RPMI8226 (cell line): ENCODE results near the gene MANSC1.
"Not testable (repeated sequence)": the region's sequence is repeated elsewhere in the genome, so short reads cannot be mapped to it uniquely, and the experiment has no call there.

Experiments
- DNase-seq: peaks from one replicate; pipeline ENCODE4 v3.0.0-alpha.2; 2015

MANSC1 gene

DNA sequence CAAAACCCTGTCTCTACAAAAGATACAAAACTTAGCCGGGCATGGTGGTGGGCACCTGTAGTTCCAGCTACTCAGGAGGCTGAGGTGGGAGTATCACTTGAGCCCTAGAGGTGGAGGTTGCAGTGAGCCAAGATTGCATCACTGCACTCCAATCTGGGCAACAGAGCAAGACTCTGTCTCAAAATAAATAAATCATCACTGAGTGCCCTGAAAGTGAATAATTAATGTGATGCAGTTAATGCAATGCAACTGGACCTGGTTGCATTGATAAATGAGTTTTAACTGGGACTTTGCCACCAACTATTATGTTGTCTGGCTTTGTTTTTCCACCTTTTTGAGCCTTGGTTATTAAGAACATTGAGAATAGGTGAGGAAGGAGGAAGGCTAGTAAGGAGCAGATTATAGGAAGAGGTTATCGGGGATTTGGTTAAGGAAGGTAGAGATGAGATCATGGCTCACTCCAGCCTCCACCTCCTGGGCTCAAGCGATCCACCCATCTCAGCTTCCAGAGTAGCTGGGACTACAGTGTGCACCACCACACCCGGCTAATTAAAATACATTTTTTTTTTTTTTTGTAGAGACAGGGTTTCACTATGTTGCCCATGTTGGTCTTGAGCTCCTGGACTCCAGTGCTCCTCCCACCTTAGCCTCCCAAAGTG, 14.9 kb upstream of the MANSC1 start:
- DNase-seq = no peak

DNA sequence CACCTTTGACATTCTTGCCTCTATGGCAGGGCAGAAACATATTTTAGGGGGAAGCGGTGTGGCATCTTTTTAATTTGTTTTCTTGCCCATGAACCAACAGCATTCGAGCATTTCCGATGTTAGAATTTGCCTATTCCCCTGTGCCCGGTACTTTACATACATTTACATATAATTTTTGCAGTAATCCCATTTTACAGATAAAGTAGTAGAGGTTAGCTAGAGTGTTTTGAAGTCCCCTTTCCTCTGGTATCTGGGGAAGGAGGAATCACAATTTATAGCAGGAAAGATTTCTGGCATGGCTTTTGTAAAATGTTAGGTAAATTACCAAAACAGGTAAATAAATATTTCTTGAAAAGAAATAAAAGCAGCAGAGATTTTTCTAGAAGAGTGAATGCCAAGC, 8.5 kb upstream of the MANSC1 start:
- no peak for DNase-seq

DNA sequence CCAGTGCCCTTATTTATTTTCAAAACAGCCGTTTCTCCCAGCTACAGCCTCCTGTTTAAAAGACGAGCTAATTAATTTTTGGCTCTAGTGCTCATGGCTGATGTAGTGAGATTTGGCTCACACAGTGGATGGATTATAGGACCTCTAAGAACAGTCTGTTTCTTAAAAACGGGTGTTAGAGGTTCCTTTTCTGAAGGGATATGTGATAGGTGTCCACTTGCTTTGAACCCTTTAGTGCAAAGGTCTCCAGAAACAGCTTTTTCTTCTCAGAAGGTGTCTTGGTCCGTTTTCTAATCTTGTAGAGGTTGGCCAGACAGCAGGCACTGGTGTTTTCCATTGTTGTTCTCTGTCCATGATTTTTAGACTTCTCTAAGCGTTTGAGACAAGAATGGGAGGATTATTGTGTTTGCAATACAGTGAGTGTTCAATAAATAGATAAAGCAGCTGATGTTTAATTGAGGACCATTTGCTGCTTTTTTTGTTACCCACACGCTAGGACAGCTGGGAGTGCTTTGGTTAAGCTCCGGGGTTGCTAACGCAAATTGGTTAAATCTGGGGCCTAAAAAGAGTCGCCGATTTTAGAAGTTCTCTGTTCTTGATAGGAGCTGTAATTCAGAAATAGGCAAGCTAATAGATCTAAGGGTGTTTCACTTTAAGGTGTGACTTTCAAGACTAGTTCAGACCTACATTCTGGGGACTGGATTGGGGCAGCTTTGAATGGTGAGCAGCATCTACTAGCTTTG, 7.8 kb upstream of the MANSC1 start:
- peak; percentile 29 for DNase-seq

- peak; percentile 100 for DNase-seq
Observed at GRCh38 chr12:12356896-12357718, 7.1 kb upstream of the MANSC1 start, which contains the start of gene BORCS5. TSS of gene BORCS5 (plus strand) at chr12:12357078. CDS start at chr12:12357452, 374 bp downstream.

DNA sequence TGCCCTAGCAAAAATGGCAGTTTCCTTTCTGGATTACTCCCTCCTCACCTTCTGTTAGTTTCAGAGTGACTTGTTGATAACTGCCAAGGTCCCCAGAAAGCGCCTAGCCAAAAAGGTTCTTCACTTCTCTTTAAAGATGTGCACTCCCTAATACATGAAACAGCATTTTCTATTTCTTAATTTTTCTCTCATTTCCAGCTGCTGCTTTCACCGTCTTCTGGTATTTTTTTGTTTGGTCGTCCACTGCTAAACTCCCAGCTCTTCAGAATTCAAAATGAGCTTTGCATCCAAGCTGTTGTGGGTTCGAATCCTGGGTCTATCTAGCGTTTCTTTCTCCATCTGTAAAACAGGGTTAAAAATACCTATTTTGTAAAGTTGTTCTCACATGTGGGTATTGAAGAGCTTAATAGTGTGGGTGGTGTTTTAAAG, 6.4 kb upstream of the MANSC1 start:
- DNase-seq = no peak

DNA sequence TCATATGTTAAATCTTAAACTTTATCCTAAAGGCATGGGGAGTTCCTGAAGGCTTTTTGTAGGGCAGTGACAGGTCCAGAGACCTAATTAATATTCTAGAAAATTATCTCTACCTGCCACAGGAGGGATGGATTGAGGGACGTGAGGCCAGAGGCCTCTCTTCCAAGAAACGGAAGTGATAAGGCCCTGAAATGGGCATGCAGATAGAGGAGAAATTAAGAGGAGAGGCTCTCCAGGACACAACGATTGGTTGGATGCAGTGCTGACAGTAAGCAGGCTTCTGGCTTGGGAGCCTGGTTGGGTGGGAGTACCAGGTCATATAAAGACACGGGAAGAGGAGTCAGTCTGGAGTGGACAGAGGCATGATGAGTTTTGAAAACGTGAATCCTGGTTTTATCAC, 3.8 kb upstream of the MANSC1 start:
- DNase-seq = no peak

- no peak for DNase-seq
Observed at GRCh38 chr12:12353276-12353675, 3.2 kb upstream of the MANSC1 start.

GRCh38 chr12:12351468-12352185, 1.6 kb upstream of the MANSC1 start:
- not testable (repeated sequence) for DNase-seq

GRCh38 chr12:12350868-12351463, 924 bp upstream of the MANSC1 start:
- DNase-seq = no peak

DNA sequence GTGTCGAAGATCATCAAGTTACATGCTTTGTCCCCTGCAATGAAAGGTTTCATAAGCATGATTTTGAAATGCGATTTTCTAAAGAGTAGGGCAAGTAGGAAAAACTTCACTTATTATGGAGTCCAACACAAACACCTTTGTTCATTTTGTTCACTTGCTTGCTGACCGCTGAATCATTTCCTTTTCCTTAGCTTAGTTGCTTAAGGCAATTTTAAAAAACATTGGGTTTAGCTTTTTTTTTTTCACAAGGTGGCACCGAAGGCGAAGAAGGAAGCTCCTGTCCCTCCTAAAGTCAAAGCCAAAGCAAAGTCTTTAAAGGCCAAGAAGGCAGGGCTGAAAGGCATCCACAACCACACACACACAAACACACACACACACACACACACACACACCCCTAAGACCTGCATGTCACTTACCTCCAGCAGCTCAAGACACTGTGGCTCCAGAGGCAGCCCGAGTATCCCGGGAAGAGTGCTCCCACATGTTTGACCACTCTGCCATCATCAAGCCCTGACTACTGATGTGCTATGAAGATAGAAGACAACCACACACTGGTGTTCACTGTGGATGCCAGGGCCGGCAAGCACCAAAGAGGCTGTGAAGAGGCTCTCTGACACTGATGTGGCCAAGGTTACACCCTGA, 11.4 kb downstream of the MANSC1 start:
- DNase-seq = no peak

DNA sequence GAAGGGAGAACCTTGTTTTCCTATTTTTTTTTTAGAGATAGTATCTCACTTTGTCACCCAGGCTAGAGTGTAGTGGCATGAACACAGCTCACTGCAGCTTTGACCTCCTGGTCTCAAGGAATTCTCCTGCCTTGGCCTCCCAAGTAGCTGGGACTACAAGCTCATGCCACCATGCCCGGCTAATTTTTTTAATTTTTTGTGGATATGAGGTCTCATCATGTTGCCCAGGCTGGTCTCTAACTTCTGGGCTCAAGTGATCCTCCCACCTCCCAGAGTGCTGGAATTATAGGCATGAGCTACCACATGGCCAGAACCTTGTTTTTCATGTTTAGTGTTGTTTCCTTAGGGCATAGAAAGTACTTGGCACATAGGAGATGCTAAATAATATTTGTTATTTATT, 13.5 kb downstream of the MANSC1 start:
- DNase-seq = no peak

DNA sequence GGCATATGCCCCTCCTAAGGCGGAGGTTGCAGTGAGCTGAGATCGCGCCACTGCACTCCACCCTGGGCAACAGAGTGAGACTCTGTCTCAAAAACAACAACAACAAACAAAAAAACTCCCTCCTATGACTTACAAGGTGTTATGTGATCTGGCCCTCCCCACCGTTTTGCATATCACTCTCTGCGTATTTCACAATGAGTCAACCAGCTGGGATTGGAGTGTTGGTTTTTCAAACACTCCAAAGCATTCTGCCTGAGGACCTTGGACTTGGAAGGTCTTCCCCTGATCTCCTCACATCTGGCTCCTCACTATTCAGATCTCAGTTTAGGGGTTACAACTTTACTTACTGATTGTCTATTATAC, 14.0 kb downstream of the MANSC1 start:
- DNase-seq = no peak

DNA sequence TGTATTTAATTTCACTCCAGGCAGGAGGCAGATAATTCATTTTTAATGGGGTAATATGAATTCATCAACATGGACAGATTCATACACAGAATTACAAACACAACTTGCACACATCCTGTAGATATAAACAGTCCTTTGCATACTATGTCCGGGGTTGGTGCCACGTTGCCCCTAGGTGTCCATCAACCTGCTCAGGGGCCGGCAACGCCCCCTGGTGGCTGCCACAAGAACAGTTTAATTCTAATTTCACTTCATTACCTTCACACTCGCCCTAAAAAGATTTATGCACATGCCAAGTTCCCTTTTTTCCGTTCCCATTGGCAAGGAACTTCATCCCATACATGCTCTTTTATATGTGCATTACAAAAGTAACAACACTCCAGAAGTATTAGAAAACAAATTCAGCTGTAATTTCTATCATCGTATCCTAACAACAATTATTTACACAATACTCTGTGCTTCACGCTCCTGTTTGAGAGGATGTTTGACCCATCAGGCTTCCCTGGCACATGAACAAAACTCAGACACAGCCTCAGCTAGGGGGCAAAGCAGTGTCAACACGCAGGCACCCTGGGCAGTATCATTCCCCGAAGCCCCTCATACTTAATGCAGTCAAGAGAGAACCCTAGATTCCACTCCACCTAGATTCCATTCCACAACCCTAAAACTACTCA, 15.5 kb downstream of the MANSC1 start:
- DNase-seq = peak; percentile 65

- peak; percentile 80 for DNase-seq
Observed at GRCh38 chr12:12333407-12334366, 16.4 kb downstream of the MANSC1 start.

GRCh38 chr12:12331896-12332295, 18.1 kb downstream of the MANSC1 start:
- DNase-seq = no peak

- no peak for DNase-seq
Observed at GRCh38 chr12:12331244-12331771, 18.7 kb downstream of the MANSC1 start.

DNA sequence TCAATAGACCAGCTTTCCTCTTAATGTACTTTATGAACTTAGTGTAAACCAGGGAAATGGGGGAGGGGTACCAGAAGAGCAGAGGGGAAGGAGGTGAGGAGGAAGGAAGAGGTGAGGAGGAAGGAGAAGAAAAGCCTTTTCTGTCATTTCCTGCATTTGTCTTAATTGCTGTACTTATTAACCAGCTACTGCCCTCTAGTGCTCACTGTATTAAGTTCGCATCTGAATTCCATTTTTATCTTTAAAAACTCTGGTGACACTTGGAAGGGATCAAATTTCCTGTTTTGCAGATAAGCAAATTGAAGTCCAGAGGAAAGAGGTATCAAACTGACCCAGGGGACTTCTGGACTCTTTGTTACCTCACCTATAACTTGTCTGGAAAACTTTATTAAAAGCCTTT, 22.2 kb downstream of the MANSC1 start:
- DNase-seq = peak; percentile 66

GRCh38 chr12:12326262-12326661, 23.8 kb downstream of the MANSC1 start:
- DNase-seq = no peak

DNA sequence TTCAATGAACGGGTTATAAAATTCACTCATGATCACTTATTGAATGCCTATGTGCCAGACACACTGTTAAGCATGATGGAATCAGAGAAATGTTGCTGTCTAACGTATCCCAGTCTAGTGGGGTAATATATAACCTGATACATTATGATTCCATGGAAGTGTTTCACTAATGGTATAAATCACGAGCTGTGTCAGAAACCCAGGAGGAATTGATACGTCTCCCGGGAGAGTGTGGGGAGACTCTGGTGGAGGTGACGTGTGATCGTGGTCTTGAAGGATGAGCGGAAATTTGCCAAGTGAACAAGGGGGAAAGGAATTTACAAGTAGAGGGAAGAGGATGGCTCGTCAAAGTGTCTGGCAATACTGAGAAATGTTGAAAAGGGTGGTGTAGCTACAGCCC, 26.5 kb downstream of the MANSC1 start:
- no peak for DNase-seq

- no peak for DNase-seq
Observed at GRCh38 chr12:12323118-12323517, 26.9 kb downstream of the MANSC1 start.
